Measurements from ENCODE around the gene SPIN2B. TPM values are rescaled to one million over a fixed set of nuclear protein-coding genes. Genes with fewer than 3 reads are reported as not detected.
"Not testable (repeated sequence)": the region's sequence is repeated elsewhere in the genome, so short reads cannot be mapped to it uniquely, and the experiment has no call there.

Gene SPIN2B
- total RNA-seq = 10 to 100 TPM in 1 of 2 experiments, 1 to 10 TPM in 1; 9.0 to 10.3 TPM

- peak; percentile 88 for DNase-seq
- peak; percentile 100 for ATAC-seq
- peaks cover 9% of the 10 kb centered on the region for H3K4me1 Mint-ChIP-seq (ENCODE audit: low read depth)
- no peaks in the 10 kb centered on the region for H3K27me3 Mint-ChIP-seq (ENCODE audit: low read depth)
- POLR2A ChIA-PET = interaction anchor here (0.6 to 1.1 kb wide), 2 partner anchors 9 to 31 kb away, joined by 3 read pairs; no protein-coding TSS in a partner anchor
- H3K27ac Mint-ChIP-seq = peak within 1 kb of the TSS; percentile 89
- CTCF ChIA-PET = no interaction called here
- H3K4me3 Mint-ChIP-seq = peak within 1 kb of the TSS; percentile 86
- H3K9me3 Mint-ChIP-seq (ENCODE audit: insufficient read depth) = no peaks in the 10 kb centered on the region
- H3K36me3 Mint-ChIP-seq (ENCODE audit: low read depth) = peaks cover 8% of the 10 kb centered on the region
Observed at GRCh38 chrX:57121162-57121755, at the start of gene SPIN2B. Gene SPIN2B, minus strand, starts transcription at chrX:57121548.

DNA sequence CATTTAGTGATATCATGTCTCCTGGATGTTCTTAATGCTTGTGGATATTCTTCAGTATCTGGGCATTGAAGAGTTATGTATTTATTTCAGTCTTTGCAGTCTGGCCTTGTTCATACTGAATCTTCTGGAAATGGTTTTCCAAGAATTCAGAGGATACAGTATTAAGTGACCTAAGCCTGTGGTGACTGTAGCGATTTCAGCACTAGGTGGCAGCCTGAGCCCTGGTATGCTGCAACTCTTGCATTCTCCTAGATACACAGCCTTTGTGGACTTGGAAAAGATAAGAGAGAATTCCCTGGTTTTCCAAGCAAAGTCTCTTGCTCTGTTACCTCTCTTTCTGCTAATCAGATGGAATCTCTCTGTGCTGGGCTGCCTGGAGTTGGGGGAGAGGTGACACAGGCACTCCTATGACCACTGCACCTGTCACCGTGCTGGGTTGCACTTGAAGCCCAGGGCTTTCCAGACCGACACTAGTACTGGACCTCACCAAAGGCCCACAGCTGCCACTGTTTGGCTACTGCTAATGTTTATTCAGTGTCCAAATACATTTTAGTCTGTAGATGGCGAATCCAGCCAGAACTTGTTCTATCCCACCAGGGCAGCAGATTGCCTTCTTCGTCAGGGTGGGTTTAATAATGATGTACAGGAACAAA is 35.2 kb upstream of the SPIN2B start:
- no peak overlapping the region for H3K4me3 Mint-ChIP-seq
- ChIA-PET POLR2A (no interaction called here), CTCF (no interaction called here)
- H3K27ac Mint-ChIP-seq = no peak overlapping the region
- H3K27me3 Mint-ChIP-seq (ENCODE audit: low read depth) = no peaks in the 10 kb centered on the region
- peaks cover 8% of the 10 kb centered on the region for H3K9me3 Mint-ChIP-seq (ENCODE audit: insufficient read depth)
- no peaks in the 10 kb centered on the region for H3K36me3 Mint-ChIP-seq (ENCODE audit: low read depth)
- ATAC-seq (no peak), DNase-seq (no peak)
- H3K4me1 Mint-ChIP-seq (ENCODE audit: low read depth) = no peaks in the 10 kb centered on the region

GRCh38 chrX:57155171-57155570 is 33.8 kb upstream of the SPIN2B start:
- ChIA-PET POLR2A (no interaction called here), CTCF (interaction anchor here (0.9 kb wide), 1 partner anchor 297 kb away, joined by 3 read pairs; no protein-coding TSS in a partner anchor)
- Mint-ChIP-seq H3K9me3 (ENCODE audit: insufficient read depth) (peaks cover 4% of the 10 kb centered on the region), H3K36me3 (ENCODE audit: low read depth) (no peaks in the 10 kb centered on the region), H3K27ac (no peak overlapping the region), H3K4me3 (no peak overlapping the region), H3K27me3 (ENCODE audit: low read depth) (no peaks in the 10 kb centered on the region), H3K4me1 (ENCODE audit: low read depth) (no peaks in the 10 kb centered on the region)
- ATAC-seq (no peak), DNase-seq (no peak)

GRCh38 chrX:57152222-57152621 is 30.9 kb upstream of the SPIN2B start:
- H3K27me3 Mint-ChIP-seq (ENCODE audit: low read depth); CTCF ChIA-PET; H3K4me3 Mint-ChIP-seq; H3K27ac Mint-ChIP-seq; H3K36me3 Mint-ChIP-seq (ENCODE audit: low read depth); ATAC-seq; H3K9me3 Mint-ChIP-seq (ENCODE audit: insufficient read depth); H3K4me1 Mint-ChIP-seq (ENCODE audit: low read depth); DNase-seq: not testable (repeated sequence)
- POLR2A ChIA-PET = interaction anchor here (0.7 kb wide), 1 partner anchor 31 kb away, joined by 3 read pairs; the partner anchor contains the start of gene SPIN2B

DNA sequence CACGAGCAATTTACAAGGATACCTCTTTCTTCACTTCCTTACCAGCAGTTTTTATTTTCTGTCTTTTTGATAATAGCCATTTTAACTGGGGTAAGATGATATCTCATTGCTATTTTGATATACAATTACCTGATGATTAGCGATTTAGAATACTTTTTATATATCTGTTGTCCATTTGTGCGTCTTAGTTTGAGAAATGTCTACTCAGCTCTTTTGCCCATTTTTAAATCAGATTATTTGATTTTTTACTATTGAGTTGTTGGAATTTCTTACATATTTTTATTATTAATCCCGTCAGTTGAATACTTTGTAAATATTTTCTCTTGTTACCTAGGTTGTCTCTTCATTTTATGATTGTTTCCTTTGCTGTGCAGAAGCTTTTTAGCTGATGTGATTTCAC is 17.3 kb upstream of the SPIN2B start:
- ChIA-PET POLR2A (interaction anchor here (0.6 kb wide), 1 partner anchor 279 kb away, joined by 3 read pairs; no protein-coding TSS in a partner anchor), CTCF (no interaction called here)
- H3K27ac Mint-ChIP-seq = no peak overlapping the region
- H3K9me3 Mint-ChIP-seq (ENCODE audit: insufficient read depth) = no peaks in the 10 kb centered on the region
- ATAC-seq (no peak), DNase-seq (no peak)
- H3K4me1 Mint-ChIP-seq (ENCODE audit: low read depth) = peaks cover 3% of the 10 kb centered on the region
- no peaks in the 10 kb centered on the region for H3K36me3 Mint-ChIP-seq (ENCODE audit: low read depth)
- no peak overlapping the region for H3K4me3 Mint-ChIP-seq
- H3K27me3 Mint-ChIP-seq (ENCODE audit: low read depth) = no peaks in the 10 kb centered on the region

DNA sequence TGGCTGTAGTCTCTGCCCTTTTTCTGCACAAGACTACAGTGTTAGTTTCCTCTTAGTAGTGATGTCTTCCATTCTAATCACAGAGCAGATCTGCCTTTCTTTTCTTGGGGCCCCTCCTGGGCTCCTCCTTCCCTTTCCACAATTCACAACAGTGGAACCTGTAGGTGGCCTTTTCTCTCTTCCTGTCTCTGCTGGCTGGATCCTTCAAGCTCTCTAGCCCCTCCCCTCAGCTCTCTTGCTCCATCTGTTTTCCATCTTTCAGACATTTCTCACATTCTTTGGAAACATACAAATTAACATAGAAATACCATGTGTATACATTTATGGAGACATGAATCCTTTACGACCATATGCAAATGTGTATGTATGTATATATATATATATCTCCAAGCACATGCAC is 16.2 kb upstream of the SPIN2B start:
- POLR2A ChIA-PET = no interaction called here
- no peaks in the 10 kb centered on the region for H3K36me3 Mint-ChIP-seq (ENCODE audit: low read depth)

GRCh38 chrX:57137073-57137472 is 15.7 kb upstream of the SPIN2B start, which contains the start of gene SPIN2A:
Gene SPIN2A, minus strand, starts transcription at chrX:57137397. Its CDS starts 800 bp downstream, at chrX:57136597.
- POLR2A ChIA-PET; H3K27me3 Mint-ChIP-seq (ENCODE audit: low read depth); H3K4me1 Mint-ChIP-seq (ENCODE audit: low read depth); H3K9me3 Mint-ChIP-seq (ENCODE audit: insufficient read depth); CTCF ChIA-PET; DNase-seq; H3K27ac Mint-ChIP-seq; ATAC-seq; H3K4me3 Mint-ChIP-seq; H3K36me3 Mint-ChIP-seq (ENCODE audit: low read depth): not testable (repeated sequence)

More for the DNA sequence above, 16.2 kb upstream of the SPIN2B start:
- no peak overlapping the region for H3K27ac Mint-ChIP-seq
- H3K4me3 Mint-ChIP-seq = no peak overlapping the region
- no peaks in the 10 kb centered on the region for H3K9me3 Mint-ChIP-seq (ENCODE audit: insufficient read depth)
- ATAC-seq = no peak
- no peaks in the 10 kb centered on the region for H3K27me3 Mint-ChIP-seq (ENCODE audit: low read depth)
- H3K4me1 Mint-ChIP-seq (ENCODE audit: low read depth) = peaks cover 3% of the 10 kb centered on the region
- DNase-seq = no peak
- CTCF ChIA-PET = no interaction called here

GRCh38 chrX:57136589-57136988 is 15.2 kb upstream of the SPIN2B start:
- CTCF ChIA-PET; ATAC-seq; H3K4me3 Mint-ChIP-seq; H3K27me3 Mint-ChIP-seq (ENCODE audit: low read depth); H3K9me3 Mint-ChIP-seq (ENCODE audit: insufficient read depth); H3K36me3 Mint-ChIP-seq (ENCODE audit: low read depth); POLR2A ChIA-PET; DNase-seq; H3K27ac Mint-ChIP-seq; H3K4me1 Mint-ChIP-seq (ENCODE audit: low read depth): not testable (repeated sequence)

GRCh38 chrX:57135287-57135686 is 13.9 kb upstream of the SPIN2B start:
- CTCF ChIA-PET = no interaction called here
- no peak for DNase-seq
- no peak for ATAC-seq
- H3K36me3 Mint-ChIP-seq (ENCODE audit: low read depth) = no peaks in the 10 kb centered on the region
- H3K27ac Mint-ChIP-seq = no peak overlapping the region
- H3K4me1 Mint-ChIP-seq (ENCODE audit: low read depth) = peaks cover 6% of the 10 kb centered on the region
- no peak overlapping the region for H3K4me3 Mint-ChIP-seq
- POLR2A ChIA-PET = no interaction called here
- no peaks in the 10 kb centered on the region for H3K9me3 Mint-ChIP-seq (ENCODE audit: insufficient read depth)
- H3K27me3 Mint-ChIP-seq (ENCODE audit: low read depth) = no peaks in the 10 kb centered on the region

DNA sequence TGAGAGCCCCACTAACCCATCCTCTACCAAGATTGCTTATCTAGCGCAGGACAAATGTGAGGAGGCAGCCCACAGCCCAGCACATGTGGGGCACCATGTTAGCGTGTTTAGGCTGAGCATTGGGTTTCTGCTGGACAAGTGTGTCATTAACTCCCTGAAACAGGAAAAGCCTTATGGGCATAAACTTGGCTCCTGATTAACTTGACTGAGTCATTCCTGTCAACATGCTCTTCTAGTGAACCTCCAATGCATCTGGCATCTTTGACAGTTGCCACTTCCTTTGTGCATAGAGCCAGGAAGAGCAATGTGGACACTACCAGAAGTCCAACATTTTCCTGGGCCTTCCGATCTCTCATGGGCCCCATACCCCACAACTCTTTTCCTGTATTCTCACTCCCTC is 13.4 kb upstream of the SPIN2B start:
- peaks cover 9% of the 10 kb centered on the region for H3K4me1 Mint-ChIP-seq (ENCODE audit: low read depth)
- H3K36me3 Mint-ChIP-seq (ENCODE audit: low read depth) = no peaks in the 10 kb centered on the region
- ATAC-seq (no peak), DNase-seq (no peak)
- H3K27me3 Mint-ChIP-seq (ENCODE audit: low read depth) = no peaks in the 10 kb centered on the region
- no peak overlapping the region for H3K27ac Mint-ChIP-seq
- ChIA-PET CTCF (no interaction called here), POLR2A (no interaction called here)
- H3K9me3 Mint-ChIP-seq (ENCODE audit: insufficient read depth) = no peaks in the 10 kb centered on the region
- H3K4me3 Mint-ChIP-seq = no peak overlapping the region

GRCh38 chrX:57133706-57134105 is 12.4 kb upstream of the SPIN2B start:
- Mint-ChIP-seq H3K4me1 (ENCODE audit: low read depth) (peaks cover 9% of the 10 kb centered on the region), H3K9me3 (ENCODE audit: insufficient read depth) (no peaks in the 10 kb centered on the region), H3K27me3 (ENCODE audit: low read depth) (no peaks in the 10 kb centered on the region), H3K4me3 (no peak overlapping the region), H3K36me3 (ENCODE audit: low read depth) (no peaks in the 10 kb centered on the region), H3K27ac (no peak overlapping the region)
- CTCF ChIA-PET = no interaction called here
- POLR2A ChIA-PET = no interaction called here
- DNase-seq = no peak
- no peak for ATAC-seq

- H3K9me3 Mint-ChIP-seq (ENCODE audit: insufficient read depth); H3K36me3 Mint-ChIP-seq (ENCODE audit: low read depth); DNase-seq; POLR2A ChIA-PET; H3K4me3 Mint-ChIP-seq; H3K4me1 Mint-ChIP-seq (ENCODE audit: low read depth); ATAC-seq; CTCF ChIA-PET; H3K27me3 Mint-ChIP-seq (ENCODE audit: low read depth); H3K27ac Mint-ChIP-seq: not testable (repeated sequence)
Observed at GRCh38 chrX:57133284-57133683, 11.9 kb upstream of the SPIN2B start.

Data from activated CD8-positive, alpha-beta T cell treated with anti-CD3 and anti-CD28 coated beads, Interleukin-2, amount 10 ng/mL, durations not matched to agents 7 days and 5 days (primary cell).